Suprapubic skin (tissue), 4 donors: Measurements from ENCODE around the gene IFNK.

Source experiments
- EP300 ChIP-seq: sonication (generic); formaldehyde crosslinking; IDR thresholded peaks from one replicate; pipeline ENCODE4 v1.6.1; 2017; ENCODE audit warnings: antibody characterized with exemption
- POLR2A ChIP-seq, 2 donors: fragments of 450-650 bp; IDR thresholded peaks; one replicate each; pipeline ENCODE4 v1.6.1; 2017; ENCODE audit warnings: antibody characterized with exemption in 2 of 2, mild to moderate bottlenecking in 2 of 2, moderate library complexity in 2 of 2
- POLR2AphosphoS5 ChIP-seq, 3 donors: sonication (generic); formaldehyde crosslinking; IDR thresholded peaks; one replicate each; pipeline ENCODE4 v1.6.1; 2017; ENCODE audit warnings: antibody characterized with exemption in 3 of 3
- TF ChIP-seq, protein P1 (sequence below), 2 donors: fragments of 200-600 bp in 1 of 2; fragments of 450-650 bp in 1 of 2; sonication (generic) in 1 of 2; IDR thresholded peaks; one replicate each; pipeline ENCODE4 v1.5.1; 2016 to 2019; ENCODE audit warnings: antibody characterized with exemption in 2 of 2, mild to moderate bottlenecking in 1 of 2, moderate library complexity in 1 of 2

- no peak for TF ChIP-seq POLR2A (IDR thresholded peaks at IDR 0.05)
- TF ChIP-seq, protein P1, sequence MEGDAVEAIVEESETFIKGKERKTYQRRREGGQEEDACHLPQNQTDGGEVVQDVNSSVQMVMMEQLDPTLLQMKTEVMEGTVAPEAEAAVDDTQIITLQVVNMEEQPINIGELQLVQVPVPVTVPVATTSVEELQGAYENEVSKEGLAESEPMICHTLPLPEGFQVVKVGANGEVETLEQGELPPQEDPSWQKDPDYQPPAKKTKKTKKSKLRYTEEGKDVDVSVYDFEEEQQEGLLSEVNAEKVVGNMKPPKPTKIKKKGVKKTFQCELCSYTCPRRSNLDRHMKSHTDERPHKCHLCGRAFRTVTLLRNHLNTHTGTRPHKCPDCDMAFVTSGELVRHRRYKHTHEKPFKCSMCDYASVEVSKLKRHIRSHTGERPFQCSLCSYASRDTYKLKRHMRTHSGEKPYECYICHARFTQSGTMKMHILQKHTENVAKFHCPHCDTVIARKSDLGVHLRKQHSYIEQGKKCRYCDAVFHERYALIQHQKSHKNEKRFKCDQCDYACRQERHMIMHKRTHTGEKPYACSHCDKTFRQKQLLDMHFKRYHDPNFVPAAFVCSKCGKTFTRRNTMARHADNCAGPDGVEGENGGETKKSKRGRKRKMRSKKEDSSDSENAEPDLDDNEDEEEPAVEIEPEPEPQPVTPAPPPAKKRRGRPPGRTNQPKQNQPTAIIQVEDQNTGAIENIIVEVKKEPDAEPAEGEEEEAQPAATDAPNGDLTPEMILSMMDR (IDR thresholded peaks at IDR 0.05): no peak
- no peak for TF ChIP-seq POLR2AphosphoS5 (IDR thresholded peaks at IDR 0.05)
- no peak for TF ChIP-seq EP300
These were observed 34.2 kb downstream of the IFNK start for GRCh38 chr9:27558307-27558706.
